ENCODE measurements around the gene SH3RF3.

Gene SH3RF3

GRCh38 chr2:109345653-109346480 lies 216.9 kb downstream of the SH3RF3 start:
- peak; percentile 21 for DNase-seq

- DNase-seq: no peak
Measured at GRCh38 chr2:109346601-109347228, 217.7 kb downstream of the SH3RF3 start.

GRCh38 chr2:109347626-109348025 lies 218.6 kb downstream of the SH3RF3 start:
- no peak for DNase-seq

- no peak for DNase-seq
Measured at GRCh38 chr2:109348190-109348589, 219.2 kb downstream of the SH3RF3 start.

GRCh38 chr2:109348671-109349502 lies 219.9 kb downstream of the SH3RF3 start:
- no peak for DNase-seq

GRCh38 chr2:109349503-109350465 lies 220.8 kb downstream of the SH3RF3 start:
- DNase-seq: no peak

- DNase-seq: no peak
Measured at GRCh38 chr2:109350526-109350925, 221.5 kb downstream of the SH3RF3 start.

GRCh38 chr2:109351164-109351756 lies 222.3 kb downstream of the SH3RF3 start:
- no peak for DNase-seq

GRCh38 chr2:109352056-109352897 lies 223.3 kb downstream of the SH3RF3 start:
- DNase-seq: no peak

GRCh38 chr2:109352898-109353689 lies 224.1 kb downstream of the SH3RF3 start:
- DNase-seq: no peak

GRCh38 chr2:109353806-109354745 lies 225.1 kb downstream of the SH3RF3 start:
- no peak for DNase-seq

- no peak for DNase-seq
Measured at GRCh38 chr2:109355192-109355843, 226.3 kb downstream of the SH3RF3 start.

GRCh38 chr2:109356324-109357035 lies 227.5 kb downstream of the SH3RF3 start:
- no peak for DNase-seq

- no peak for DNase-seq
Measured at GRCh38 chr2:109364217-109364616, 235.2 kb downstream of the SH3RF3 start.

GRCh38 chr2:109365131-109365530 lies 236.1 kb downstream of the SH3RF3 start:
- DNase-seq: no peak

GRCh38 chr2:109367683-109368082 lies 238.7 kb downstream of the SH3RF3 start:
- no peak for DNase-seq

- DNase-seq: no peak
Measured at GRCh38 chr2:109368798-109369197, 239.8 kb downstream of the SH3RF3 start.

Data from NCI-H2029 treated with DMSO at 0.1 percent for 48 hours (cell line).